NCI-H82 treated with DMSO at 0.1 percent for 48 hours (cell line): ENCODE measurements around the gene OBP2B.
"Not testable (repeated sequence)": the region's sequence is repeated elsewhere in the genome, so short reads cannot be mapped to it uniquely, and the experiment has no call there.

Experiments
- DNase-seq: peaks from one replicate; lab custom pipeline; 2025; ENCODE audit not compliant: unreplicated experiment; lab: John Stamatoyannopoulos, UW

Gene OBP2B

GRCh38 chr9:133223159-133223756 lies 14.2 kb upstream of the OBP2B start:
- not testable (repeated sequence) for DNase-seq

DNA sequence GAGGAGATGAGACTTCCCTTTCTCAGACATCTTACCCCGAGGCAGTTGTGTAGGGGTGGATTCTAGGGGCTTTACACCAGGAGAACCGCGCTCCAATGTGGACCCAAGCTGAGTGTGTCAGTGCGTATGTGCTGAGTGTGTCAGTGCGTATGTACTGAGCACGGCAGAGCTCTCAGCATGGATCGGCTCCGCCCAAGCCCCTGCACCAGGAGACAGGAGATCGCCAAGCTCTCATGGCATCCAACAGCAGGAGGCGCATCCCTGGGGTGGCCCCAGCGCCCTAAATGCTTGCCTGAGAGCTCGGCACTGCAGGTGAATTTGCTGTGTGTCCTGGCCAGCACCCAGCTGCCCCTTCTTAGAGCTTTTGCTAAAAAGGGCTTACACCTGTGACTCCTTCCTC lies 12.9 kb upstream of the OBP2B start:
- not testable (repeated sequence) for DNase-seq

GRCh38 chr9:133221177-133221809 lies 12.2 kb upstream of the OBP2B start:
- no peak for DNase-seq

GRCh38 chr9:133218049-133218975 lies 9.3 kb upstream of the OBP2B start:
- DNase-seq = not testable (repeated sequence)

- not testable (repeated sequence) for DNase-seq
Observed at GRCh38 chr9:133217333-133217988, 8.4 kb upstream of the OBP2B start.

DNA sequence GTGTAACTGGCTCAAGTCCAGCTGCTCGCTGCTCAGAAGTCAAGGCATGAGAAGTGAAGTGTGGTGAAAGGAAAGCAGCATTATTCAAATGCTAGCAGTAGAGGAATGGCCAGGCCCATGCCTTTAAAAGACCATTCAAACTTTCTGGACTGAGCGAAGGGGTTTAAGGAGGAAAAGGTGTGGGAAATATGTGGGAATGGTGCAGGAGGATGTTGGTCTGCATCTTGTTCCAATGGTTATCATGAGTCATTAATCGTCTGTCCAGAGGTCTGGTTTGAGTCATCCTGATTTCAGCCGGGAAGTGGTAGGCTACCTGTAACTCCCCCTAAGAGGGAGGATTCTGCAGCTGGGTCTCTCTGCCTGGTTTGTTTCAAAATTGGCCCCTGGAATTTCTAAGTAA lies 5.2 kb upstream of the OBP2B start:
- not testable (repeated sequence) for DNase-seq

- DNase-seq = no peak
Observed at GRCh38 chr9:133210609-133211008, 1.6 kb upstream of the OBP2B start.

- no peak for DNase-seq
Observed at GRCh38 chr9:133210202-133210532, 1.1 kb upstream of the OBP2B start.

GRCh38 chr9:133209327-133210201 lies 514 bp upstream of the OBP2B start:
- DNase-seq = not testable (repeated sequence)

- DNase-seq = not testable (repeated sequence)
Observed at GRCh38 chr9:133208171-133208879, 725 bp downstream of the OBP2B start.

GRCh38 chr9:133207540-133208170 lies 1.4 kb downstream of the OBP2B start:
- no peak for DNase-seq

DNA sequence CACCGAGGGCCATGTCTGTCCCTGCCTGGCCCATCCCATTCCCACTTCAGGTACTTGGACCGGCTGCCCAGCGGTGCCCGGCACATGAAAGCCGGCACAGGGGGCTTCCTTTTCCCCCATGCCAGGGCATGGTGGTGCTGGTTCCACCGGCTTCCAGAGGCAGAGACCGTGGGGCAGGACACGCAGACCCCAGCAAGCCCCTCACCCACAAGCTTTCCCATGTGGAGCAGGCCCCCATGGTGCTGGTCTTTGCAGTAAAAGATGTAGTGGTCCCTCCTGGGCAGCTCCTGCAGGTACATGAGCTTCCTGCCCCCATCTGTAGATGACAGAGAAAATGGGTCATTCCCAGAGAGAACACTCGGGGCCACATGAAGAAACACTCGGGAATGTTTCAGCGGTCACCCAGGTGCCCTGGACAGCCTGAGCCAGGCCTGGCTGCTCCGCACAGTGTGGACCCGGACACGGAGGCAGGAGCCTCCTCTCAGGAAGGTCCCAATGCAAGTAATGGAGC lies 2.0 kb downstream of the OBP2B start:
- no peak for DNase-seq

- no peak for DNase-seq
Observed at GRCh38 chr9:133205996-133206931, 2.8 kb downstream of the OBP2B start.

- DNase-seq = not testable (repeated sequence)
Observed at GRCh38 chr9:133205481-133205887, 3.6 kb downstream of the OBP2B start.

DNA sequence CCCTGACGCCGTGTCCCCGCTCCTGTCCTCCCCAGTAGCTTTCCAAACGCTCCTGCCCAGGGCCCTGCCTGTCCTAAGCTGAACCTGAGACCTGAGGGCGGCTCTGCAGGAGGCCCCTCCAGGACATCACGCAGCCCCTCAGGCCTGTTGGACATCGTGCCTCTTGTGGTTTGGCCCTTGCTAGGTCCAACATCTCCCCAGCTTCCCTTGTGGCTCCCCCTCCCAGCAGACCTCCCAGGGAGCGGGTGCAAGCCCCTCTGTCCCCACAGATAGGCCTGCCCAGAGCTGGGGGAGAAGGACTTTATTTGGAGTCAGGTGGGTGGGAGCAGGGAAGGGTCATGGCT lies 4.1 kb downstream of the OBP2B start:
- no peak for DNase-seq

GRCh38 chr9:133204335-133204992 lies 4.6 kb downstream of the OBP2B start:
- no peak for DNase-seq

DNA sequence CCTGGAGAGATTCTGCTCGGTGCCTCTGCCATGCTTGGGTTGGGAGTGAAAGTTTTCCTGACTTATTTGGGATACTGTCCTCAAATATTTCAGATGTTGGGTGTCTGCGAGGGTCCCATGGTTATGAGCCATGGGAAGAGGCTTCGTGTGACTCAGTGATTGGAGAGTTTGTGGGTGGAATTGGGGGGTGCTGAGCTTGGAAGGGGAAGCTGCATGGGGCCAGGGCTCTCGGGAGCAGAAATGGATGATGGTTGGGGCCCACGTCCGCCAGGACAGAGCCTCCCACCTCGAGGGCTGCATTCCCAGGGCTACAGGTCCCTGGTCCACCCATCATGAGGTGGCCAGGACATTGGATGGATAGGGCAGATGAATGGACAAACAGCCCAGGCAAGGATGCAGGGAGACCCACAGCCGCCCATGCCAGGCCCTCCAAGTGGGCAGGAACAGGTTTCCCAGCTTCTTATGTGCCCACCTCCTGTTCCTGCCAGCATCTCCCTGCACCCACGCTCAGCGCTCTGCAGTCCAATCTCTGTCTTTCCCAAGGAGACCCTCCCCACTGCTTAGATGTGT lies 5.5 kb downstream of the OBP2B start:
- DNase-seq = no peak
